ENCODE data around the gene RSU1. TPM values are rescaled to one million over a fixed set of nuclear protein-coding genes. Genes with fewer than 3 reads are reported as not detected.

Gene RSU1
- total RNA-seq, 1 experiment from 2014 or later: 29.5 TPM

DNA sequence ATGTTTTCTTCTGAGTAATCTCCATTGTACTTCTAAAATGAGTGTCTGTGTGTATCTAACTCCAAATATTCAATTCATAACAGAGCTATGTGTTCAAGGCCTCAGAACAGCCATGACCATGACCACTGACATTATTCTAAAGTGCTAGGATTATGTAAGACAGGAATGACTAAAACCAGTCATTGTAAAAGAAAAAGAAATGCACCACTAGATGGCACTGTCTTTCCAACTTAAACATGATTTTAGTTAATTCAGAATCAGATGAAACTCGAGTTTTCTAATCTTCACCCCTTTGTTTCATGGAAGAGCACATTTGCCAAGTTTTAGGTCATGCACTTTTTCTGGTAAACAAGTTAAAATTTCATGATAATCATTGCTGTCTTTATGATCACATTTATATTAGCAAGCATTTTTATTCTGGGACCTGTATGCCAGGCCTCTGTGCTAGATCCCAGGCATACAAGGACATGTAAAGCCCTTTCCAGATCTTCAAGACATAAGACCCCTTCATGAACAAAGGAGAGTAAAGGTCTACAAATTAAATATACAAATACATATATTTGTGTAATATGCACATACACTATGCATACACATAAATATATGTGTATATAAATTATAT is 26.1 kb upstream of the RSU1 start:
- BruUV-seq (replicated peaks): no TSS peak

DNA sequence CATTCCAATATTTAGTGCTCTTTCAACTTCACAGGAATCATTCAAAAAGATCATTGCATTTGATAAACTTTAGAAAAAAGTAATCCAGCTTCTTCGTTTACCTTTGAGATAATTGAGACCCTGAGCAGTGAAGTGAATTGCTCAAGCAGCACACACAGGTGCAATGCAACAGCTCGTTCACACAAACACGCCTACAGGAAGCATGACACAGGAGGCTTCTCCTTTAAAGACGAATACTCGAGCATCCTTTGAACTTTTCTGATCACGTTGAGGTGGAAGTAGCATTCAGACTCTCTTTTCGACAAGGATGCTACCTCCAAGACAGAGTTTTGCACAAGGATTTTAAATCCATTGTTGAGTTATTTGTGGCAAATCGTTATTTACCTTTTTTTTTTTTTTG is 18.0 kb upstream of the RSU1 start:
- no TSS peak for BruUV-seq (replicated peaks)
- Histone ChIP-seq H3K9me3 (ENCODE audit: control insufficient read depth in 1 of 2, insufficient read depth in 1 of 2, low read depth in 1 of 2, low read length in 2 of 2) (no peaks in the 10 kb centered on the region), H3K4me1 (ENCODE audit: control insufficient read depth in 1 of 2, insufficient read depth in 2 of 2, low read length in 2 of 2) (no peaks in the 10 kb centered on the region), H3K9me2 (ENCODE audit: insufficient read depth) (no peaks in the 10 kb centered on the region), H3K4me3 (replicated peaks in 1 of 2; ENCODE audit: low read depth in 1 of 2, low read length in 2 of 2) (no peak overlapping the region), H3K27ac (ENCODE audit: low read depth, low read length) (no peak overlapping the region), H3K79me2 (ENCODE audit: insufficient read depth, low read length) (no peaks in the 10 kb centered on the region), H3K36me3 (ENCODE audit: control insufficient read depth in 1 of 2, insufficient read depth in 2 of 2, low read length in 2 of 2) (no peaks in the 10 kb centered on the region), H2AFZ (ENCODE audit: low read depth, low read length, poor library complexity, severe bottlenecking) (no peak overlapping the region), H3K27me3 (ENCODE audit: insufficient read depth, low read length) (no peaks in the 10 kb centered on the region), H3K9ac (ENCODE audit: low read length) (no peak overlapping the region), H4K20me1 (ENCODE audit: insufficient read depth) (no peaks in the 10 kb centered on the region), H3K4me2 (ENCODE audit: low read length) (no peak overlapping the region)
- ChIA-PET CTCF (interaction anchor here (1.3 kb wide), 1 partner anchor 18 kb away, joined by 3 read pairs; no protein-coding TSS in a partner anchor), POLR2A (no interaction called here), RAD21 (ENCODE audit: low non-redundant PET in 1 of 2, low total read pairs in 2 of 2, uncharacterized antibody in 2 of 2, unreplicated experiment in 2 of 2) (no interaction called here)
- TF ChIP-seq, protein P1, sequence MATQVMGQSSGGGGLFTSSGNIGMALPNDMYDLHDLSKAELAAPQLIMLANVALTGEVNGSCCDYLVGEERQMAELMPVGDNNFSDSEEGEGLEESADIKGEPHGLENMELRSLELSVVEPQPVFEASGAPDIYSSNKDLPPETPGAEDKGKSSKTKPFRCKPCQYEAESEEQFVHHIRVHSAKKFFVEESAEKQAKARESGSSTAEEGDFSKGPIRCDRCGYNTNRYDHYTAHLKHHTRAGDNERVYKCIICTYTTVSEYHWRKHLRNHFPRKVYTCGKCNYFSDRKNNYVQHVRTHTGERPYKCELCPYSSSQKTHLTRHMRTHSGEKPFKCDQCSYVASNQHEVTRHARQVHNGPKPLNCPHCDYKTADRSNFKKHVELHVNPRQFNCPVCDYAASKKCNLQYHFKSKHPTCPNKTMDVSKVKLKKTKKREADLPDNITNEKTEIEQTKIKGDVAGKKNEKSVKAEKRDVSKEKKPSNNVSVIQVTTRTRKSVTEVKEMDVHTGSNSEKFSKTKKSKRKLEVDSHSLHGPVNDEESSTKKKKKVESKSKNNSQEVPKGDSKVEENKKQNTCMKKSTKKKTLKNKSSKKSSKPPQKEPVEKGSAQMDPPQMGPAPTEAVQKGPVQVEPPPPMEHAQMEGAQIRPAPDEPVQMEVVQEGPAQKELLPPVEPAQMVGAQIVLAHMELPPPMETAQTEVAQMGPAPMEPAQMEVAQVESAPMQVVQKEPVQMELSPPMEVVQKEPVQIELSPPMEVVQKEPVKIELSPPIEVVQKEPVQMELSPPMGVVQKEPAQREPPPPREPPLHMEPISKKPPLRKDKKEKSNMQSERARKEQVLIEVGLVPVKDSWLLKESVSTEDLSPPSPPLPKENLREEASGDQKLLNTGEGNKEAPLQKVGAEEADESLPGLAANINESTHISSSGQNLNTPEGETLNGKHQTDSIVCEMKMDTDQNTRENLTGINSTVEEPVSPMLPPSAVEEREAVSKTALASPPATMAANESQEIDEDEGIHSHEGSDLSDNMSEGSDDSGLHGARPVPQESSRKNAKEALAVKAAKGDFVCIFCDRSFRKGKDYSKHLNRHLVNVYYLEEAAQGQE (IDR thresholded peaks at IDR 0.05; ENCODE audit: low read depth): no peak
- no peak for TF ChIP-seq ELF1 (IDR thresholded peaks at IDR 0.05; ENCODE audit: borderline replicate concordance, low read depth)
- no peak for TF ChIP-seq CBX3 (IDR thresholded peaks at IDR 0.05; ENCODE audit: low read depth)
- no peak for DNase-seq (ENCODE audit: low read depth, low spot score)
- no peak for ATAC-seq
- intact Hi-C loops (cut with micrococcal nuclease): no loop called here

More for the DNA sequence above, 26.1 kb upstream of the RSU1 start:
- peak; percentile 58 for DNase-seq (ENCODE audit: low read depth, low spot score)
- TF ChIP-seq RAD21 (IDR thresholded peaks at IDR 0.05; ENCODE audit: low read depth) (peak; percentile 82), ZNF274 (IDR thresholded peaks at IDR 0.05; ENCODE audit: low read depth, low read length) (no peak), CEBPB (IDR thresholded peaks at IDR 0.05; ENCODE audit: low read depth) (0 out of 2 replicates have a peak, but pooled peaks have one; percentile 15), CBX3 (IDR thresholded peaks at IDR 0.05; ENCODE audit: low read depth) (peak; percentile 33; the same call in 1 of the 2 replicates), FOSL1 (IDR thresholded peaks at IDR 0.05; ENCODE audit: low read depth) (0 out of 2 replicates have a peak, but pooled peaks have one; percentile 11)
- TF ChIP-seq, protein P2, sequence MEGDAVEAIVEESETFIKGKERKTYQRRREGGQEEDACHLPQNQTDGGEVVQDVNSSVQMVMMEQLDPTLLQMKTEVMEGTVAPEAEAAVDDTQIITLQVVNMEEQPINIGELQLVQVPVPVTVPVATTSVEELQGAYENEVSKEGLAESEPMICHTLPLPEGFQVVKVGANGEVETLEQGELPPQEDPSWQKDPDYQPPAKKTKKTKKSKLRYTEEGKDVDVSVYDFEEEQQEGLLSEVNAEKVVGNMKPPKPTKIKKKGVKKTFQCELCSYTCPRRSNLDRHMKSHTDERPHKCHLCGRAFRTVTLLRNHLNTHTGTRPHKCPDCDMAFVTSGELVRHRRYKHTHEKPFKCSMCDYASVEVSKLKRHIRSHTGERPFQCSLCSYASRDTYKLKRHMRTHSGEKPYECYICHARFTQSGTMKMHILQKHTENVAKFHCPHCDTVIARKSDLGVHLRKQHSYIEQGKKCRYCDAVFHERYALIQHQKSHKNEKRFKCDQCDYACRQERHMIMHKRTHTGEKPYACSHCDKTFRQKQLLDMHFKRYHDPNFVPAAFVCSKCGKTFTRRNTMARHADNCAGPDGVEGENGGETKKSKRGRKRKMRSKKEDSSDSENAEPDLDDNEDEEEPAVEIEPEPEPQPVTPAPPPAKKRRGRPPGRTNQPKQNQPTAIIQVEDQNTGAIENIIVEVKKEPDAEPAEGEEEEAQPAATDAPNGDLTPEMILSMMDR (IDR thresholded peaks at IDR 0.05 in 2 of 3, conservative IDR thresholded peaks at IDR 0.05 in 1 of 3; ENCODE audit: borderline replicate concordance in 1 of 3, insufficient read depth in 1 of 3, low read depth in 2 of 3, low read length in 2 of 3): peak; percentile 23 to 74 (median 72); a peak in 4 of 6 replicates
- H3K9ac ChIP-seq (ENCODE audit: low read length): no peak overlapping the region
- peak; percentile 68 for ATAC-seq
- no peaks in the 10 kb centered on the region for H3K9me3 ChIP-seq (ENCODE audit: control insufficient read depth in 1 of 2, insufficient read depth in 1 of 2, low read depth in 1 of 2, low read length in 2 of 2)
- ChIA-PET POLR2A (no interaction called here), RAD21 (ENCODE audit: low non-redundant PET in 1 of 2, low total read pairs in 2 of 2, uncharacterized antibody in 2 of 2, unreplicated experiment in 2 of 2) (no interaction called here), CTCF (interaction anchor here (0.6 kb wide), 1 partner anchor 413 kb away, joined by 5 read pairs; no protein-coding TSS in a partner anchor)
- H3K36me3 ChIP-seq (ENCODE audit: control insufficient read depth in 1 of 2, insufficient read depth in 2 of 2, low read length in 2 of 2): no peaks in the 10 kb centered on the region
- H3K27ac ChIP-seq (ENCODE audit: low read depth, low read length): no peak overlapping the region
- H3K79me2 ChIP-seq (ENCODE audit: insufficient read depth, low read length): no peaks in the 10 kb centered on the region
- no peaks in the 10 kb centered on the region for H4K20me1 ChIP-seq (ENCODE audit: insufficient read depth)
- H3K4me2 ChIP-seq (ENCODE audit: low read length): no peak overlapping the region
- no peak overlapping the region for H2AFZ ChIP-seq (ENCODE audit: low read depth, low read length, poor library complexity, severe bottlenecking)
- no peak overlapping the region for H3K4me3 ChIP-seq (replicated peaks in 1 of 2; ENCODE audit: low read depth in 1 of 2, low read length in 2 of 2)
- no peaks in the 10 kb centered on the region for H3K4me1 ChIP-seq (ENCODE audit: control insufficient read depth in 1 of 2, insufficient read depth in 2 of 2, low read length in 2 of 2)
- intact Hi-C loops (cut with micrococcal nuclease): loop anchor here (1.0 to 10.0 kb wide), 4 partner anchors 414 to 901 kb away; no protein-coding TSS in a partner anchor
- H3K9me2 ChIP-seq (ENCODE audit: insufficient read depth): no peaks in the 10 kb centered on the region
- no peaks in the 10 kb centered on the region for H3K27me3 ChIP-seq (ENCODE audit: insufficient read depth, low read length)
